ENCODE measurements around the gene NRN1. TPM values are rescaled to one million over a fixed set of nuclear protein-coding genes. Genes with fewer than 3 reads are reported as not detected.

NRN1 gene
- total RNA-seq, 1 experiment from 2014 or later: 0.18 TPM

DNA sequence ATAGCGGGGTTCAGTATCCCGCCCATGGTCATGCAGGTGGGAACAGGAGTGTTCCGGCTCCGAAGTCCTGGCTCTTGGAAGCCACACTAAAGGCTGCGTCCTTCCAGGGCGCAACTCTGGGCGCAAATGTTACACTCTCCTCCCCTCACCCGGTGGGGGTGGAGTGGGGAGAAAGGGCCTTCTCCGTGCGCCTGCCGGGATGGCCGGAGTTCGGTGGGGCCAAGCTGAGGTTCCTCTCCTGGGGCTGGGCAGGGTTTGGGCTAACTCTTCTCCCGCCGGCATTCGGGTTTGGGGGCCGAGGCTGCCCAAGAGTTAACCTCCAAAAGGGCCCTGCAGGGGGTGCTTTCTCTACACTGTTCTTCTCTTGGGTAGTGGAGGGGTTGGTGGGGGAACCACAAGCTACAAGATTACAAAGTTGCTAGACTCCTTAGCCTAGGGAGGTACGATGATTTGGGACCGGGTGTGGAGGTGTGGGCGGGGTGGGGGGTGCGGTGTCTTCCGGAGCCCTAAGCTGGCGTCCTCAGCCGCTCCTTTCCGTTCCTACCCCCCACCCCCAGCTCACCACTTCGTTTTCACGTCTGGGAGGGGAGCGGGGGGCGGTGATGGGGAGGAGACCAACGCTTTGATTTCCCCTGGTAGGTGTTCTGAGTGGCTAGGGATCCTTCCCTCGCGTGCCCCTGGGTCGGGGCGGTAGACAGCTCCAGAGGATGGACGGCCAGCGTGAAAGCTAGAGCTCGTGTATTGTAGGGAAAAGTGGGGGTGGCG is 12.3 kb downstream of the NRN1 start:
- Histone ChIP-seq H3K4me1 (ENCODE audit: control insufficient read depth, insufficient read depth, low read length) (peaks cover 10% of the 10 kb centered on the region), H3K4me3 (ENCODE audit: low read depth in 2 of 2, low read length in 2 of 2) (no peak overlapping the region), H3K36me3 (ENCODE audit: control insufficient read depth, insufficient read depth, low read length) (no peaks in the 10 kb centered on the region), H3K27me3 (ENCODE audit: control insufficient read depth, insufficient read depth, low read length) (peaks cover 7% of the 10 kb centered on the region; the same call in 1 of the 2 replicates), H3K27ac (ENCODE audit: low read length) (no peak overlapping the region), H3K9me3 (ENCODE audit: control insufficient read depth, insufficient read depth, low read depth, low read length) (no peaks in the 10 kb centered on the region)
- ChIA-PET POLR2A (no interaction called here), CTCF (interaction anchor here (0.6 to 1.1 kb wide), 2 partner anchors 180 to 523 kb away, joined by 3 to 4 read pairs; no protein-coding TSS in a partner anchor)
- TF ChIP-seq, protein P1, sequence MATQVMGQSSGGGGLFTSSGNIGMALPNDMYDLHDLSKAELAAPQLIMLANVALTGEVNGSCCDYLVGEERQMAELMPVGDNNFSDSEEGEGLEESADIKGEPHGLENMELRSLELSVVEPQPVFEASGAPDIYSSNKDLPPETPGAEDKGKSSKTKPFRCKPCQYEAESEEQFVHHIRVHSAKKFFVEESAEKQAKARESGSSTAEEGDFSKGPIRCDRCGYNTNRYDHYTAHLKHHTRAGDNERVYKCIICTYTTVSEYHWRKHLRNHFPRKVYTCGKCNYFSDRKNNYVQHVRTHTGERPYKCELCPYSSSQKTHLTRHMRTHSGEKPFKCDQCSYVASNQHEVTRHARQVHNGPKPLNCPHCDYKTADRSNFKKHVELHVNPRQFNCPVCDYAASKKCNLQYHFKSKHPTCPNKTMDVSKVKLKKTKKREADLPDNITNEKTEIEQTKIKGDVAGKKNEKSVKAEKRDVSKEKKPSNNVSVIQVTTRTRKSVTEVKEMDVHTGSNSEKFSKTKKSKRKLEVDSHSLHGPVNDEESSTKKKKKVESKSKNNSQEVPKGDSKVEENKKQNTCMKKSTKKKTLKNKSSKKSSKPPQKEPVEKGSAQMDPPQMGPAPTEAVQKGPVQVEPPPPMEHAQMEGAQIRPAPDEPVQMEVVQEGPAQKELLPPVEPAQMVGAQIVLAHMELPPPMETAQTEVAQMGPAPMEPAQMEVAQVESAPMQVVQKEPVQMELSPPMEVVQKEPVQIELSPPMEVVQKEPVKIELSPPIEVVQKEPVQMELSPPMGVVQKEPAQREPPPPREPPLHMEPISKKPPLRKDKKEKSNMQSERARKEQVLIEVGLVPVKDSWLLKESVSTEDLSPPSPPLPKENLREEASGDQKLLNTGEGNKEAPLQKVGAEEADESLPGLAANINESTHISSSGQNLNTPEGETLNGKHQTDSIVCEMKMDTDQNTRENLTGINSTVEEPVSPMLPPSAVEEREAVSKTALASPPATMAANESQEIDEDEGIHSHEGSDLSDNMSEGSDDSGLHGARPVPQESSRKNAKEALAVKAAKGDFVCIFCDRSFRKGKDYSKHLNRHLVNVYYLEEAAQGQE (IDR thresholded peaks at IDR 0.05; ENCODE audit: insufficient read depth in 1 of 2, low read depth in 2 of 2, low read length in 1 of 2): no peak
- no peak for TF ChIP-seq POLR2AphosphoS5 (IDR thresholded peaks at IDR 0.05; ENCODE audit: low read depth, low read length)
- no peak for TF ChIP-seq TCF7L2 (IDR thresholded peaks at IDR 0.05; ENCODE audit: low read depth, low read length)
- TF ChIP-seq, protein P2, sequence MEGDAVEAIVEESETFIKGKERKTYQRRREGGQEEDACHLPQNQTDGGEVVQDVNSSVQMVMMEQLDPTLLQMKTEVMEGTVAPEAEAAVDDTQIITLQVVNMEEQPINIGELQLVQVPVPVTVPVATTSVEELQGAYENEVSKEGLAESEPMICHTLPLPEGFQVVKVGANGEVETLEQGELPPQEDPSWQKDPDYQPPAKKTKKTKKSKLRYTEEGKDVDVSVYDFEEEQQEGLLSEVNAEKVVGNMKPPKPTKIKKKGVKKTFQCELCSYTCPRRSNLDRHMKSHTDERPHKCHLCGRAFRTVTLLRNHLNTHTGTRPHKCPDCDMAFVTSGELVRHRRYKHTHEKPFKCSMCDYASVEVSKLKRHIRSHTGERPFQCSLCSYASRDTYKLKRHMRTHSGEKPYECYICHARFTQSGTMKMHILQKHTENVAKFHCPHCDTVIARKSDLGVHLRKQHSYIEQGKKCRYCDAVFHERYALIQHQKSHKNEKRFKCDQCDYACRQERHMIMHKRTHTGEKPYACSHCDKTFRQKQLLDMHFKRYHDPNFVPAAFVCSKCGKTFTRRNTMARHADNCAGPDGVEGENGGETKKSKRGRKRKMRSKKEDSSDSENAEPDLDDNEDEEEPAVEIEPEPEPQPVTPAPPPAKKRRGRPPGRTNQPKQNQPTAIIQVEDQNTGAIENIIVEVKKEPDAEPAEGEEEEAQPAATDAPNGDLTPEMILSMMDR (IDR thresholded peaks at IDR 0.05): no peak
- no peak for TF ChIP-seq SIN3A (IDR thresholded peaks at IDR 0.05; ENCODE audit: borderline replicate concordance, insufficient read depth, low read depth, low read length)
- intact Hi-C loops (cut with micrococcal nuclease; ENCODE audit: unreplicated experiment): loop anchor here (10.0 kb wide), 1 partner anchor 520 kb away; no protein-coding TSS in a partner anchor
- ATAC-seq (no peak), DNase-seq (ENCODE audit: low read depth, low spot score) (no peak)
- no TSS peak for BruUV-seq (replicated peaks)
- in situ Hi-C loops (cut with HindIII; ENCODE audit: low pct_unique_long_range_greater_than_20kb, low sequenced_read_pairs): no loop called here

DNA sequence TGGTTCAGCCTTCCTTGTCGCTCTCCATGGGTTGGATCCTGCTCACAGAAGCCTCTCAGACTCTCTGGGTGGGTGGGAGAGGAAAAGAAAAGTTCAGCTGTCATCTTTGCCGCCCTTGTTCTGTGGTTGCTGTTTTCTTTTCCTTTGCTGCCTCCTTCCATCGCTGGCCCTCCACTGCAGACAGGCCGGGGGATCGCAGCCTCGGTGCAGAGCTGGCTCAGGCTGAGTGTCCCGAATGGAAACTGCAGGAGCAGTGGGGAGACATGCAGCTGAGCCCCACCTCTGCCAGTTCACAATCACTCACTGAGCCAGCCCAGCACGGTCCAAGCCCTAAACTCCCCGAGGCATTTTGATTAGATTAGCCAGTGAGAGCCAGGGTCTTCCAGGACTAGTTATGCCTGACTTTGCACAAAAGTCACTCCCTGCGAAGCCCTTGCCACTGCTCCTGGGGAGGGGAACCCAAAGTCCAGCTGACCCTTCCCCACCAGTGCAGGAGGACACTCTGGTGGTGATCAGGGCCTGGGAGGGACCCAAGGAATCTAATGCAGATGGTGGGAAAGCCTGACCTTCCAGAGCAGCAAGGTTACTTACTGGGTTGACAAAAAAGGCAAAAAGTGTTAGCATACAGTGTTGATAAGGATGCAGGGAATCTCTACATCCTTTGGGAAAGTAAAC is 14.0 kb downstream of the NRN1 start:
- ChIA-PET POLR2A (no interaction called here), CTCF (no interaction called here)
- peaks cover 2% of the 10 kb centered on the region for H3K4me1 ChIP-seq (ENCODE audit: control insufficient read depth, insufficient read depth, low read length)
- TF ChIP-seq TCF7L2 (IDR thresholded peaks at IDR 0.05; ENCODE audit: low read depth, low read length) (no peak), SIN3A (IDR thresholded peaks at IDR 0.05; ENCODE audit: borderline replicate concordance, insufficient read depth, low read depth, low read length) (no peak), POLR2AphosphoS5 (IDR thresholded peaks at IDR 0.05; ENCODE audit: low read depth, low read length) (no peak)
- TF ChIP-seq, protein P1 (IDR thresholded peaks at IDR 0.05; ENCODE audit: insufficient read depth in 1 of 2, low read depth in 2 of 2, low read length in 1 of 2): no peak
- TF ChIP-seq, protein P2 (IDR thresholded peaks at IDR 0.05): no peak
- intact Hi-C loops (cut with micrococcal nuclease; ENCODE audit: unreplicated experiment) (loop anchor here (10.0 kb wide), 1 partner anchor 518 kb away; no protein-coding TSS in a partner anchor), in situ Hi-C loops (cut with HindIII; ENCODE audit: low pct_unique_long_range_greater_than_20kb, low sequenced_read_pairs) (no loop called here)
- no peak overlapping the region for H3K27ac ChIP-seq (ENCODE audit: low read length)
- no TSS peak for BruUV-seq (replicated peaks)
- H3K4me3 ChIP-seq (ENCODE audit: low read depth in 2 of 2, low read length in 2 of 2): no peak overlapping the region
- DNase-seq (ENCODE audit: low read depth, low spot score) (no peak), ATAC-seq (no peak)
- H3K27me3 ChIP-seq (ENCODE audit: control insufficient read depth, insufficient read depth, low read length): peaks cover under 1% of the 10 kb centered on the region
- no peaks in the 10 kb centered on the region for H3K9me3 ChIP-seq (ENCODE audit: control insufficient read depth, insufficient read depth, low read depth, low read length)
- H3K36me3 ChIP-seq (ENCODE audit: control insufficient read depth, insufficient read depth, low read length): no peaks in the 10 kb centered on the region
